ENCODE measurements around the gene CAPG. TPM values are rescaled to one million over a fixed set of nuclear protein-coding genes. Genes with fewer than 3 reads are reported as not detected.

Gene CAPG
- total and polyA plus RNA-seq, 10 of the 15 experiments (the other 5 are each of a cell fraction or from before 2014, with no cell fraction given), result 26.3 to 192 (median 100) TPM

- TF ChIP-seq CEBPZ (IDR thresholded peaks at IDR 0.05; ENCODE audit: low read depth, low read length), result no peak
- TF ChIP-seq RCOR1 (conservative IDR thresholded peaks at IDR 0.05; ENCODE audit: low read depth, low read length), result 0 out of 2 replicates have a peak, but pooled peaks have one; percentile 41
- TF ChIP-seq MEF2A (IDR thresholded peaks at IDR 0.05; ENCODE audit: insufficient read depth, low read depth, low read length), result no peak
- no peak for TF ChIP-seq POLR2AphosphoS2 (IDR thresholded peaks at IDR 0.05; ENCODE audit: low read depth, low read length)
These were observed 3.6 kb upstream of the CAPG start (continued) for GRCh38 chr2:85413592-85414420.

- Histone ChIP-seq H3K4me2 (ENCODE audit: control insufficient read depth, insufficient read depth) (no peak overlapping the region), H3K27me3 (replicated peaks in 1 of 2; ENCODE audit: control insufficient read depth in 2 of 2, insufficient read depth in 2 of 2, low read length in 1 of 2) (no peaks in the 10 kb centered on the region), H3K4me3 (no peak overlapping the region), H3K9me3 (replicated peaks; ENCODE audit: control insufficient read depth, insufficient read depth, low read length) (no peaks in the 10 kb centered on the region), H3K27ac (ENCODE audit: control insufficient read depth, insufficient read depth) (no peak overlapping the region), H4K20me1 (ENCODE audit: control insufficient read depth, insufficient read depth) (no peaks in the 10 kb centered on the region), H3K79me2 (ENCODE audit: control insufficient read depth, insufficient read depth, low read length) (no peaks in the 10 kb centered on the region; the same call in none of the 2 replicates), H2AFZ (ENCODE audit: control insufficient read depth, low read depth, low read length) (no peak overlapping the region), H3K9ac (ENCODE audit: control insufficient read depth, insufficient read depth, low read length) (no peak overlapping the region), H3K4me1 (ENCODE audit: control insufficient read depth, insufficient read depth, low read length) (peaks cover 26% of the 10 kb centered on the region), H3K36me3 (ENCODE audit: control insufficient read depth in 2 of 2, insufficient read depth in 2 of 2, low read length in 1 of 2) (no peaks in the 10 kb centered on the region)
- in situ Hi-C loops (cut with MboI) (no loop called here), intact Hi-C loops (cut with micrococcal nuclease; ENCODE audit: unreplicated experiment) (no loop called here)
- ChIA-PET POLR2A (interaction anchor here (0.7 kb wide), 1 partner anchor 611 kb away, joined by 7 read pairs; no protein-coding TSS in a partner anchor), CTCF (interaction anchor here (0.9 to 3.6 kb wide), 2 partner anchors 9 to 140 kb away, joined by 4 to 12 read pairs; no protein-coding TSS in a partner anchor), RAD21 (ENCODE audit: unreplicated experiment) (interaction anchor here (1.1 kb wide), 1 partner anchor 8 kb away, joined by 3 read pairs; no protein-coding TSS in a partner anchor), SMC1A (ENCODE audit: uncharacterized antibody, unreplicated experiment) (no interaction called here)
- ATAC-seq (no peak), FAIRE-seq (no peak), DNase-seq (ENCODE audit: low read depth, low spot score) (no peak)
- no TSS peak for BruUV-seq (replicated peaks)
- WGBS (ENCODE audit: insufficient coverage, insufficient replicate concordance, low lambda C conversion rate, missing lambda C conversion rate), result 66% methylated on average over 5 of the region's 5 CpGs
- TF ChIP-seq PAX8 (IDR thresholded peaks at IDR 0.05) (no peak), NR2C2 (IDR thresholded peaks at IDR 0.05; ENCODE audit: borderline replicate concordance, control insufficient read depth, insufficient read length, low read depth) (no peak), KAT2A (conservative IDR thresholded peaks at IDR 0.05; ENCODE audit: control insufficient read depth, low read depth, low read length) (no peak), MEF2B (IDR thresholded peaks at IDR 0.05; ENCODE audit: partially characterized antibody, poor library complexity, severe bottlenecking) (no peak), ZNF24 (IDR thresholded peaks at IDR 0.05) (no peak), ZNF592 (IDR thresholded peaks at IDR 0.05) (no peak), TCF12 (IDR thresholded peaks at IDR 0.05; ENCODE audit: low read depth, low read length) (no peak), NFYB (IDR thresholded peaks at IDR 0.05; ENCODE audit: insufficient read depth, low read depth, low read length) (no peak), GABPA (IDR thresholded peaks at IDR 0.05; ENCODE audit: low read depth) (no peak)
These were observed 1.2 kb upstream of the CAPG start for GRCh38 chr2:85411405-85411748.
